ENCODE measurements around the gene WDFY3. TPM values are rescaled to one million over a fixed set of nuclear protein-coding genes. Genes with fewer than 3 reads are reported as not detected.

The WDFY3 gene
- total RNA-seq, 4 donors from 2014 or later: 31.7 to 139 (median 65.2) TPM

- H3K4me3 ChIP-seq: no peak overlapping the region
- TF ChIP-seq CTCF (IDR thresholded peaks at IDR 0.05): no peak
- no peak for TF ChIP-seq POLR2A (IDR thresholded peaks at IDR 0.05)
- no peak for DNase-seq
These were observed 315.0 kb downstream of the WDFY3 start for GRCh38 chr4:84651499-84651898.

GRCh38 chr4:84648863-84649647, 317.4 kb downstream of the WDFY3 start:
- no peaks in the 10 kb centered on the region for H3K36me3 ChIP-seq
- H3K4me1 ChIP-seq: no peaks in the 10 kb centered on the region
- H3K27me3 ChIP-seq: no peaks in the 10 kb centered on the region
- H3K27ac ChIP-seq: no peak overlapping the region
- DNase-seq: no peak
- no peaks in the 10 kb centered on the region for H3K9me3 ChIP-seq
- H3K4me3 ChIP-seq: no peak overlapping the region
- TF ChIP-seq POLR2A (IDR thresholded peaks at IDR 0.05): no peak
- no peak for TF ChIP-seq CTCF (IDR thresholded peaks at IDR 0.05)

More at GRCh38 chr4:84651499-84651898, 315.0 kb downstream of the WDFY3 start:
- Histone ChIP-seq H3K4me1 (no peaks in the 10 kb centered on the region), H3K9me3 (no peaks in the 10 kb centered on the region), H3K27ac (no peak overlapping the region), H3K27me3 (no peaks in the 10 kb centered on the region), H3K36me3 (no peaks in the 10 kb centered on the region)

GRCh38 chr4:84648178-84648577, 318.3 kb downstream of the WDFY3 start:
- Histone ChIP-seq H3K9me3 (no peaks in the 10 kb centered on the region), H3K4me1 (no peaks in the 10 kb centered on the region), H3K36me3 (peaks cover 0 to 6% (median 0%) of the 10 kb centered on the region in 3 donors), H3K4me3 (no peak overlapping the region), H3K27me3 (no peaks in the 10 kb centered on the region), H3K27ac (no peak overlapping the region)
- DNase-seq: no peak
- TF ChIP-seq POLR2A (IDR thresholded peaks at IDR 0.05) (no peak), CTCF (IDR thresholded peaks at IDR 0.05) (no peak)

GRCh38 chr4:84647312-84647884, 319.1 kb downstream of the WDFY3 start:
- no peak for DNase-seq
- H3K27me3 ChIP-seq: no peaks in the 10 kb centered on the region
- H3K27ac ChIP-seq: no peak overlapping the region
- H3K9me3 ChIP-seq: no peaks in the 10 kb centered on the region
- peaks cover 0 to 8% (median 0%) of the 10 kb centered on the region in 3 donors for H3K36me3 ChIP-seq
- no peak for TF ChIP-seq CTCF (IDR thresholded peaks at IDR 0.05)
- H3K4me3 ChIP-seq: no peak overlapping the region
- no peaks in the 10 kb centered on the region for H3K4me1 ChIP-seq

GRCh38 chr4:84644087-84644486, 322.4 kb downstream of the WDFY3 start:
- DNase-seq: no peak
- no peak overlapping the region for H3K4me3 ChIP-seq
- no peaks in the 10 kb centered on the region for H3K4me1 ChIP-seq
- TF ChIP-seq POLR2A (IDR thresholded peaks at IDR 0.05) (no peak), CTCF (IDR thresholded peaks at IDR 0.05) (no peak)
- peaks cover 0 to 17% (median 2%) of the 10 kb centered on the region in 3 donors for H3K36me3 ChIP-seq
- no peaks in the 10 kb centered on the region for H3K9me3 ChIP-seq
- H3K27ac ChIP-seq: no peak overlapping the region
- no peaks in the 10 kb centered on the region for H3K27me3 ChIP-seq

Data from Peyer's patch (tissue), 4 donors.